ENCODE results near the gene LRRC25. TPM values are rescaled to one million over a fixed set of nuclear protein-coding genes. Genes with fewer than 3 reads are reported as not detected.

LRRC25 gene
- polyA plus RNA-seq, 1 donor (not counting 4 experiments of a cell fraction or from before 2014, with no cell fraction given): not detected

DNA sequence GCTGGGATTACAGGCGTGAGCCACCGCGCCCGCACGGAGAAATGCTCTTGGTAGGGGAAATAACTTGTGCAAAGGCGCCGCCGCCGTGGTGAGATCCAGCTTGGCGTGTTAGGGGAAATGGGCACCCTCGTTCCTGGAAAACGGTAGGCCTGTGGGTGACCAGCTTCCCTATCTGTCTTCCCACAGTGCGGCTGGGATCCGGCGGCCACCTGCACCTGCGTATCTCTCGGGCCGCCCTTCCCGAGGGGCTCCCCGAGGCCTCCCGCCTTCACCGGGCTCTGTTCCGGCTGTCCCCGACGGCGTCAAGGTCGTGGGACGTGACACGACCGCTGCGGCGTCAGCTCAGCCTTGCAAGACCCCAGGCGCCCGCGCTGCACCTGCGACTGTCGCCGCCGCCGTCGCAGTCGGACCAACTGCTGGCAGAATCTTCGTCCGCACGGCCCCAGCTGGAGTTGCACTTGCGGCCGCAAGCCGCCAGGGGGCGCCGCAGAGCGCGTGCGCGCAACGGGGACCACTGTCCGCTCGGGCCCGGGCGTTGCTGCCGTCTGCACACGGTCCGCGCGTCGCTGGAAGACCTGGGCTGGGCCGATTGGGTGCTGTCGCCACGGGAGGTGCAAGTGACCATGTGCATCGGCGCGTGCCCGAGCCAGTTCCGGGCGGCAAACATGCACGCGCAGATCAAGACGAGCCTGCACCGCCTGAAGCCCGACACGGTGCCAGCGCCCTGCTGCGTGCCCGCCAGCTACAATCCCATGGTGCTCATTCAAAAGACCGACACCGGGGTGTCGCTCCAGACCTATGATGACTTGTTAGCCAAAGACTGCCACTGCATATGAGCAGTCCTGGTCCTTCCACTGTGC is 9.1 kb downstream of the LRRC25 start:
- Histone ChIP-seq H3K9ac (ENCODE audit: control insufficient read depth, extremely low read depth, insufficient read depth, low read length) (no peak overlapping the region), H3K36me3 (ENCODE audit: control insufficient read depth in 2 of 2, extremely low read depth in 1 of 2, insufficient read depth in 2 of 2, low read length in 2 of 2) (no peaks in the 10 kb centered on the region), H3K27me3 (ENCODE audit: control insufficient read depth, extremely low read depth, insufficient read depth, low read length) (peaks cover 16% of the 10 kb centered on the region), H3K9me3 (ENCODE audit: control insufficient read depth, low read depth, low read length) (no peaks in the 10 kb centered on the region), H3K4me2 (ENCODE audit: control insufficient read depth, extremely low read depth, insufficient read depth, low read depth, low read length) (peak overlapping the region; percentile 73), H3K9me1 (ENCODE audit: control insufficient read depth, extremely low read depth, insufficient read depth, low read length) (no peaks in the 10 kb centered on the region), H3K4me3 (ENCODE audit: control insufficient read depth in 2 of 3, extremely low read depth in 1 of 3, insufficient read depth in 2 of 3, low read depth in 1 of 3, low read length in 3 of 3) (peak overlapping the region; percentile 13 to 41 (median 26)), H3K27ac (ENCODE audit: control insufficient read depth, insufficient read depth, low read length) (no peak overlapping the region), H3K4me1 (ENCODE audit: control insufficient read depth, extremely low read depth, insufficient read depth, low read length) (peaks cover 17% of the 10 kb centered on the region), H4K20me1 (ENCODE audit: control insufficient read depth, extremely low read depth, insufficient read depth, low read length) (no peaks in the 10 kb centered on the region), H3K79me2 (ENCODE audit: control insufficient read depth, insufficient read depth, low read length) (no peaks in the 10 kb centered on the region), H2AFZ (ENCODE audit: control insufficient read depth, low read length) (peak overlapping the region; percentile 76)
- dilution Hi-C loops (cut with MboI; ENCODE audit: extremely low pct_ligation_motif_present, low sequenced_read_pairs): no loop called here
- DNase-seq (ENCODE audit: low read depth, low spot score): no peak
- TF ChIP-seq, protein P1, sequence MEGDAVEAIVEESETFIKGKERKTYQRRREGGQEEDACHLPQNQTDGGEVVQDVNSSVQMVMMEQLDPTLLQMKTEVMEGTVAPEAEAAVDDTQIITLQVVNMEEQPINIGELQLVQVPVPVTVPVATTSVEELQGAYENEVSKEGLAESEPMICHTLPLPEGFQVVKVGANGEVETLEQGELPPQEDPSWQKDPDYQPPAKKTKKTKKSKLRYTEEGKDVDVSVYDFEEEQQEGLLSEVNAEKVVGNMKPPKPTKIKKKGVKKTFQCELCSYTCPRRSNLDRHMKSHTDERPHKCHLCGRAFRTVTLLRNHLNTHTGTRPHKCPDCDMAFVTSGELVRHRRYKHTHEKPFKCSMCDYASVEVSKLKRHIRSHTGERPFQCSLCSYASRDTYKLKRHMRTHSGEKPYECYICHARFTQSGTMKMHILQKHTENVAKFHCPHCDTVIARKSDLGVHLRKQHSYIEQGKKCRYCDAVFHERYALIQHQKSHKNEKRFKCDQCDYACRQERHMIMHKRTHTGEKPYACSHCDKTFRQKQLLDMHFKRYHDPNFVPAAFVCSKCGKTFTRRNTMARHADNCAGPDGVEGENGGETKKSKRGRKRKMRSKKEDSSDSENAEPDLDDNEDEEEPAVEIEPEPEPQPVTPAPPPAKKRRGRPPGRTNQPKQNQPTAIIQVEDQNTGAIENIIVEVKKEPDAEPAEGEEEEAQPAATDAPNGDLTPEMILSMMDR (optimal IDR thresholded peaks at IDR 0.05 in 1 of 3, IDR thresholded peaks at IDR 0.05 in 1 of 3, conservative IDR thresholded peaks at IDR 0.05 in 1 of 3; ENCODE audit: extremely low read depth in 1 of 3, insufficient read depth in 2 of 3, low read length in 3 of 3): peak; percentile 83 to 98 (median 95)
- TF ChIP-seq EZH2 (IDR thresholded peaks at IDR 0.05; ENCODE audit: low read length): no peak
- no peak for FAIRE-seq

DNA sequence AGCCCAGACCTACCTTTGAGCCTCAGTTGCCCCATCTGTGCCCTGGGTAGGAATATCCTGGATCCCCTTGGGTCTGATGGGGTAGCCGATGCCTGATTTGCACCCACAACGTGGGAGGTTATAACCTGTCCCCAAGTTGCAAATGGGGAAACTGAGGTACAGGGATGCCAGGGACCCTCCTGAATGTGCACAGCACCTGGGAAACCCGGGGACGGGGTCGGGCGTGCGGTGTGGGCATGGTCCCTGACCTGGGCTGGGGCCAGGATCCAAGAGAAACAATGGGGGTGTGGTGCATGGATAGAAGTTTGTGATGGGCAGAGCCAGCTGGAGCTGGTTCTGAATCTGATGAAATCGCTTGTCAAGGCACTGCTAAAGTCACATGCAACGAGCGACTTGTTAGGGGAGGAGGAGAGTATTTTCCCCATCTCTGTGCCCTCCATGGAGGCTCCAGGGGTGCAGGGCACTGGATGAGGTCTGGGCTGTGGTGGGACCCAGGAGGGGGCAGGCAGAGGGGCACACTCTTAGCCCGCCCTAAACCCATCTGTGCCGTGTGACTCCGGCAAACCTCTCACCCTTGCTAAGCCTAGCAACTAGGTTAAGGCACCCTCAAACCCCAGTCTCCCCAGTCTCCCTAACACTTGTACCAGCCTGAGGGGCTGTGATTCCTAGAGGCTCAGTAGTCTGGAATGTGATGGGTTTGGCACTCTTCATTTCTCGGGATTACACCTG is 10.7 kb downstream of the LRRC25 start:
- no peak for DNase-seq (ENCODE audit: low read depth, low spot score)
- no peak for FAIRE-seq
- no peaks in the 10 kb centered on the region for H3K36me3 ChIP-seq (ENCODE audit: control insufficient read depth in 2 of 2, extremely low read depth in 1 of 2, insufficient read depth in 2 of 2, low read length in 2 of 2)
- H3K9me1 ChIP-seq (ENCODE audit: control insufficient read depth, extremely low read depth, insufficient read depth, low read length): no peaks in the 10 kb centered on the region
- H3K27ac ChIP-seq (ENCODE audit: control insufficient read depth, insufficient read depth, low read length): no peak overlapping the region
- H3K27me3 ChIP-seq (ENCODE audit: control insufficient read depth, extremely low read depth, insufficient read depth, low read length): peaks cover 16% of the 10 kb centered on the region
- H3K9me3 ChIP-seq (ENCODE audit: control insufficient read depth, low read depth, low read length): no peaks in the 10 kb centered on the region
- no peak overlapping the region for H2AFZ ChIP-seq (ENCODE audit: control insufficient read depth, low read length)
- H3K4me1 ChIP-seq (ENCODE audit: control insufficient read depth, extremely low read depth, insufficient read depth, low read length): peaks cover 17% of the 10 kb centered on the region
- H3K4me2 ChIP-seq (ENCODE audit: control insufficient read depth, extremely low read depth, insufficient read depth, low read depth, low read length): peak overlapping the region; percentile 43
- H4K20me1 ChIP-seq (ENCODE audit: control insufficient read depth, extremely low read depth, insufficient read depth, low read length): no peaks in the 10 kb centered on the region
- TF ChIP-seq, protein P1 (optimal IDR thresholded peaks at IDR 0.05 in 1 of 3, IDR thresholded peaks at IDR 0.05 in 1 of 3, conservative IDR thresholded peaks at IDR 0.05 in 1 of 3; ENCODE audit: extremely low read depth in 1 of 3, insufficient read depth in 2 of 3, low read length in 3 of 3): no peak
- no peak for TF ChIP-seq EZH2 (IDR thresholded peaks at IDR 0.05; ENCODE audit: low read length)
- dilution Hi-C loops (cut with MboI; ENCODE audit: extremely low pct_ligation_motif_present, low sequenced_read_pairs): no loop called here
- peak overlapping the region in 2 of 3 experiments; percentile 20 to 54 for H3K4me3 ChIP-seq (ENCODE audit: control insufficient read depth in 2 of 3, extremely low read depth in 1 of 3, insufficient read depth in 2 of 3, low read depth in 1 of 3, low read length in 3 of 3)
- H3K79me2 ChIP-seq (ENCODE audit: control insufficient read depth, insufficient read depth, low read length): no peaks in the 10 kb centered on the region
- peak overlapping the region; percentile 57 for H3K9ac ChIP-seq (ENCODE audit: control insufficient read depth, extremely low read depth, insufficient read depth, low read length)

Data from keratinocyte (primary cell).